GM12873 (cell line): ENCODE measurements around the gene COL9A3.

Experiments used
- CTCF ChIP-seq: IDR thresholded peaks from 2 replicates; pipeline ENCODE4 v1.5.1; 2012; ENCODE audit warnings: low read depth, mild to moderate bottlenecking, moderate library complexity, low read length, control low read depth; ENCODE audit not compliant: insufficient read depth; ENCODE audit errors: missing control alignments

COL9A3 gene

GRCh38 chr20:62804627-62805154 lies 12.2 kb upstream of the COL9A3 start, which contains the start of gene OGFR:
TSS of gene OGFR (plus strand) at chr20:62804835. CDS start at chr20:62804860, 25 bp downstream.
- no peak for TF ChIP-seq CTCF

- TF ChIP-seq CTCF: no peak
Measured at GRCh38 chr20:62805155-62805710, 11.6 kb upstream of the COL9A3 start.

GRCh38 chr20:62805711-62806382 lies 11.0 kb upstream of the COL9A3 start:
- no peak for TF ChIP-seq CTCF

GRCh38 chr20:62806383-62807050 lies 10.3 kb upstream of the COL9A3 start:
- no peak for TF ChIP-seq CTCF

GRCh38 chr20:62807444-62808210 lies 9.2 kb upstream of the COL9A3 start:
- TF ChIP-seq CTCF: no peak

- peak; percentile 88 for TF ChIP-seq CTCF
Measured at GRCh38 chr20:62808211-62808865, 8.5 kb upstream of the COL9A3 start.
